ENCODE results near the gene ANKLE1.

The ANKLE1 gene

DNA sequence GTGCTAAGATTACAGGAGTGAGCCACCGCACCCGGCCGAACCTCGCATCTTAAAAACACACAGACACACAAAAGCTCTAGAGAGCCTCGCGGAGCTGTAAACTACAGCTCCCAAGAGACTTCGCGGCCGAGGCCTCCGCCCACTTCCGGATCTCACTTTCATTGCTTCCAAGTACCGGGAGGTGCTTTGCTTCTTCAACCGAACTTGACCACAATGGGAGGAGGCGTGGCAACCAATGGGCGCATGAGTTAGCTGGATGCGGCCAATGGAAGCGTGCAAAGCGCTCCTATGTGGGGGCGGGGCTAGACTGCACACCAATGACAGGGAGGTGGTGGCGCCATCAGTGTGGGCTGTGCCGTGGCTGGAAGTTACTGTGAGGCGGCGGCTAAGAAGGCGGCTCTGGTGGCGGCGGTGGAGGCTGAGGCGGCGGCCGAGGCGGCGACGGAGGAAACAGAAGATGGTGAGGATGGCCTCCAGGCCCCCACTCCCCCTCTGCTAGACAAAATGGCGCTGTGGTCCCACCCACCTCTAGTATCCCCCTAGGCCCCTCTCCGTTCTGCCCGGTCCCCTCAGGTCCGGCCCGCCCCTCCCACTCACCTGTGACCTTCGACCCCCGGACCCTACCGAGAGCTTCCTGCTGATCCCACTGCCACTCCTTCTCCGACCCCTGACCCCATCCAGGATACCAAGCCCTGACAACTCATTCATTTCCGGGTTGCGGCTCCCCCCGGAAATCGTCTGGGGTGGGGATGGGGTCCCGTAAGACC is 27.7 kb downstream of the ANKLE1 start, which contains the start of gene DDA1:
TSS of gene DDA1 (plus strand) at position 366 of the 767 bp plus-strand sequence. CDS start at position 458, 92 bp downstream.
- no peak for DNase-seq

DNA sequence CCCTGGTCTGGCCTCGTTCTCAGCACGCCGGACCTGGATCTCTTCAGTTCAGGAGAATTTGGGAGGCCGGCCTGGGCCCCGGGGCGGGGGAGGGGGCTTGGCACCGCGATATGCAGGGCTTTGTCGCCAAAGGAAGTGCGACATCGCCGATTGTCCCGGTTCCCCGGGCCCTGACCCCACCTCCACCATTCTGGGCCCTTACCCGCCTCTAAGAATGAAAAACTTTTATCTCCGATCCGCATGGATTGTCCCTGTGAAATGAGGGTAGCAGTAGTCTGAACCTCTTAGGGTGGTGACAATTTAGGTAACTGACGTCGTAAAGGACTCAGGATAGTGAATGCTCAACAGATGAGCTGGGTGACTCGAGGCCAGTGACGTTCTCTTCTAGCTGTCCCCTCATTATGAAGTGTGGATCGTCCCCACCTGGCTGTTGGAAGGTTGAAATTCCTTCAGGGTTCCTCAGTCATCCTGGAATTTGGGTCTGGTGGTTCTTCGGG is 28.3 kb downstream of the ANKLE1 start:
- no peak for DNase-seq

DNA sequence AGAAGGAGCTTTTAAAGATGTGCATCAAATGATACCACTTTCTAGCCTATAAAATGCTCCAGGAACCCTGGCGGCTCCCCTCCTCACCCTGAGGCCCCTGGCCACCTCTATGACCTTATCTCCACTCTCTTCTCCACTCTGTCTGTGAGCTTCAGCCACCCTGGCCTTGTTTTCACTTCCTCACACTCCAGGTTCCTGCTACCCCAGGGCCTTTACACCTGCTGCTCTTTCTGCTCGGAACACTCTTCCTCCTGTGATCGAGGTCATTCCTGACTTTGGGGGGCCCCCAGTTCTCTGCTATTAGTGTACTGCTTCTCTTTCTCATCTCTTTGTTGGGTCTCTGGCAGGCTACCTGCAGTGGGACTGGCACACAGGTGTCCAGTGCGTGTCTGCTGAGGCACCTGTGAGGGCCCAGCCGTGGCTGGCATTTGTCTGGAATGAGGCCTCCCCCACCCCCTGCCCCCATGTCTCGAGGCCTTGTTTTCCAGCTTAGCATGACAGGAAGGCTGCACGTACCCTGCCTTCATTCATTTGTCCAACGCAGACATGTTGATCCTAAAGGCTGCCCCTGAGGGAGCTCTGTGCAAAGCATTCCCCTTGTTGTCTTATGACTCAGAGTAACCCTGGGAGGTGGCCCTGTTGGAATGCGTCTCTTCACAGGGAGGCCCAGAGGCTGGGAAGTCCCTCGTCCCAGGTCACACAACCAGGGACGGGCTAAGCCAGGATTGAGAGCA is 29.9 kb downstream of the ANKLE1 start:
- DNase-seq: no peak

DNA sequence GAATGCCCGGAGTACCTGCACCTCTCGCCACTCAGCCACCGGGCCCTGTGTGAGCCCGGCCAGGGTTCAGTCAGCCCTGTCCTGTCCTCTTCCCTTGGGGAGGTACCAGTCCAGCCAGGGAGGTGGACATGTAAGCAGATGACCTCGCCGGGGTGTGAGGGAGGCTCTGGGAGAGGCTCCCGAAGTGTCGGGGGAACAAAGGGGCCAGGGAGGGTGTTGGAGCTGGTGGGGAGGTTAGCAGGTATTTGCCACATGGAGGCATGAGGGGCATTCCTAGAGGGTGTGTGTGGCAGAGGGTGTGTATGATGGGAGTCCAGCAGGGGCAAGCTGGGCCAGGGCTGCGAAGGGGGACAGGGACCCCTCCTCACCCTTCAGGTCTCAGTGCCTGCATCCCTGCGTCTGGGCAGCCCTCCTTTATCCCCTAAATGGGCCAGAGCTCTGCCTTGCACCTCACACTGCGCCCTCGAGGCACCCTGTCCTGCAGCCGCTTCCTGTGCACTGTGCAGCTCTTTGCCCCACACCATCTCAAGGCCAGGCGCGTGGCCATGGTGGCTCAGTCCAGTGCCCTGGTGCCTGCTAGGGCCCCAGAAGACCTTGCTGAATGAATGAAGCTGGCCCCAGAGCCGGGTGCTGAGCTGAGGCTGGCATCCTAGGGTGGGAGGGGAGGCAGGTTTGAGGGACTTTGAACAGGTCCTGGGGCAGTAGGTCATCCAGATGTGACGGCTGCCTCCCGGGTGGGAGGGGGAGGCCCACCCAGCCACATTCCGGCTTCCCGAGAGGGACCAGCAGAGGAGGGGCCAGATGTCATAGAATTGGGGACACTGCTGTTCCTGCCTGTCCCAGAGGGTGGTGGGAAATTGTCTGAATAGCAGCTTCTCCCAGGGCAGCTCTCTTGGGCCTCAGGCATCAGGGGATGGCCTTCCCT is 30.8 kb downstream of the ANKLE1 start:
- no peak for DNase-seq

DNA sequence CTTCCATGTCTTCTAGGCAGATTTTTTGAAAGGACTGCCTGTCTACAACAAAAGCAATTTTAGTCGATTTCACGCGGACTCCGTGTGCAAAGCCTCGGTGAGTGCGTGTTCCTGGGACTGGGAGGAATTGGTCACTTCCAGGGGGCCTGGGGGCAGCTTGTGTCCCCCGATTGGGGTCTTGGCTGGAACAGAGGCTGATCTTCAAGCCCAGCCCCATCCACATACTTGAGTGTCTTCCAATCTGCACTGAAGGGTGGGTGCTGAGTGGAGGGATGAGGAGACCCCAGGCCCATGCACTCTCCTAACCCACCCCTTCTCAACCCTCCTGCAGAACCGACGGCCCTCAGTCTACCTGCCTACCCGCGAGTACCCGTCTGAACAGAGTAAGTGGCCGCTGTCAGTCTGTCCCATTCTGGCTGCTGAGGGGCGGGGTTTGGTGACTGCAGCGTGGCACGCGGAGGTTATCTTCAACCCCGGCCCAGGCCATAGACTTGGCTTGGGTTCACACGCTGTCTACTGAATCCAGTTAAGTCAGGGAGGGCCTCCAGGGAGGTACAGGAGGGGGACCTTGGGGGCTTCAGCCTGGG is 32.4 kb downstream of the ANKLE1 start:
- no peak for DNase-seq

DNA sequence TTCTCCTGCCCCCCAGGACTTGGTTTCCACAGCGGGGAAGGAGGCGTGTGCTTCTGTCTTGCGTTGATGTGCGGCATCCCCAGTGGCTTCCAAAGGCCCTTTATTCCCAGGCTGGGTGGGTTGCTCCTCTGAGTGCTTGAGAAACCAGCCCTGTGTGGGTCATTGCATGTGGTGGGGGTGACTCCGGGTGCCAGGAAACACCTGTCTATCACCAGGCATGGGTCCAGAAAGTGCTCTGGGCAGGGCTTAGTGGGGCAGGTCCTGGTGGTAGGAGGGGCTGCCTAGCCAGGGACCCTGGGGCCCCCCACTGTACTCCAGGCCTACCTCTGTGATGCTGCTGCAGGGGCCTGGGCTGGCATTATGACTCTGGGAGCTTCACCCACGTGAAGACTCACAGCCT is 37.3 kb downstream of the ANKLE1 start:
- DNase-seq: no peak

DNA sequence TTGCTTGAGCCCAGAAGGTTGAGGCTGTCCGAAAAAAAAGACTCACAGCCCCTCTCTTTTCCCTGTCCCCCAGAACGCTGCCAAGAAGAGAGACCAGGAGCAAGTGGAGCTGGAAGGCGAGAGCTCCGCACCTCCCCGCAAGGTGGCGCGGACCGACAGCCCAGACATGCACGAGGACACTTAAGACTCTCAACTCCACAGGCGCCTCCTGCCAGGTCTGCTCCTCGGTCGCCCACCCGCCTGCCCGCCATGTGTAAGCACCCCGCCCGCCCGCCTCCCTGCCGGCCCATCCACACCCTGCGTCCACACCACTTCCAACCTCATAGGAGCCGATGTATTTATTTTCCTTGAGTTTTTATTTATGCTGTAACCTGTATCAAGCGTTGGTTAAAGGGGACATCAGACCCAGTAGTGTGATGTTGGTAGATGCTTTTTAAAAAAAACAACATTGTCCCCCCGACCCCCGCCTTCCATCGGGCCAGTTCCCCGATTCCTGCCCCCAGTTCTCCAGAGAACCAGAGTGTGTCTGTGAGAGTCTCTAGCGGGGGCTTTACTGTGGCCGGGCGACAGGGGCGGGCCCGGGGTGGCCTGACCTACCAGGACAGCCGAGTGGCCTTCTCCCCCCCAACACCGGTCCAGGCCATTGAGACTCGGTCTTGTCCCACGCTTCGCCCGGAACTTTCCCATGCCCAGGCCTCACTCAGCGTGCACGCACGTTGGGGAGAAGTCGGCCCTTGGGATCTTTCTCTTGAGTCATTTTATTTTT is 38.0 kb downstream of the ANKLE1 start:
- no peak for DNase-seq

DNA sequence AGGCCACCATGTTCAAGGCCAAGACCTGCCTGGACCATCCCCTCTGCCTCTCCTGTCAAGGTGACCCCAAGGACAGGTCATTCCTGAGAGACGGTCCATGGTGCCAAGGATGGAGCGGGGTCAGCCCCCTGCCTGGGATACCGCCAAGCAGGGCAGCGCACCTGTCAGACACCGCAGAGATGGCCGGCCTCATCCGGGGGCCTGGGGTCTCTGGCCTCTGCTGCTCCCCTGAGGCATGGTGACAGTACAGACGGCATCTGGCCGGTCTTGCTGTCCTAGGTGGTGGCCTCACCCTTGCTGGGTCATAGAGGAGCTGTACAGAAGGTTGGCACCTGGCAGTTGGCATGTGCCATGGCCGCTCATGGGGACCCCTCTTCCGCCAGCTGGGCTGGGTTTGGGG is 38.7 kb downstream of the ANKLE1 start:
- no peak for DNase-seq

DNA sequence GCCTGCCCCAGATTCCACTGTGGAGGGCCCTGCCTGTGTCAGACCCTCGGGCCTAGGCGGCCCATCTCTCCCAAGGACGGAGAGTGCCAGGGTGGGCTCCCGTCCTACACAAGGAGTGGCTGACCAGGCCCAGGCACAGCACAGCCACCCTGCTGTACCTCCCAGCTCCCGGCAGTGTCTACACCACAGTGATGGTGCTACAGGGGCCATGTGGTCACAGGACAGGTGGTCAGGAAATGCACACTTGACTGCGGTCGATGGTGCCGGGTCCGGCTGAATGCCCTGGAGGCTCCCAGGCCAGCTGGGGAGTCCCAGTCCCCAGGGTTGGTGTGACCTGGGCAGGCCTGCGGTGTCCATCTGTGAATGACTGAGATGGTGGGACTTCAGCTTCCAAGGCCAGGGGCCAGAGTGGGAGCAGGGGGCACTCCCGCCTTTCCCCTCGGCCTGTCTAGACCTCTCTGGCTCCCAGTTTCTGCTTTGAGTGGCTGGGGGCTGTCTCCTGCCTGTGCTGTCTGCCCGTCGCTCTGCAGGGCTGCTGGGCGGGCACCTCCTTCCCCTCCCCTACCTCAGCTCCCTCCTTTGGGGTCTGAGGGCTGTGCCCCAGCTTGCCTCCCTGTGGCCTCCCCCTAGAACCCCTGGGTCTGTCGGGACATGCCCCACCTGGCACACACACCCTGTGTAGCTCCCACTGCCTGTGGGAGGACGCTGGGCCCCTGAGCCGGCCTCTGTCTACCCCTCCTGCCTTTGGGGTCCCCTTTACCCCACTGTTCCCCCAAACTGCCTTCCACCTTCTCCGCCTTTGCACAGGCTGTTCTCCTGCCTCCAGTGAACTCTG is 40.2 kb downstream of the ANKLE1 start:
- DNase-seq: no peak

DNA sequence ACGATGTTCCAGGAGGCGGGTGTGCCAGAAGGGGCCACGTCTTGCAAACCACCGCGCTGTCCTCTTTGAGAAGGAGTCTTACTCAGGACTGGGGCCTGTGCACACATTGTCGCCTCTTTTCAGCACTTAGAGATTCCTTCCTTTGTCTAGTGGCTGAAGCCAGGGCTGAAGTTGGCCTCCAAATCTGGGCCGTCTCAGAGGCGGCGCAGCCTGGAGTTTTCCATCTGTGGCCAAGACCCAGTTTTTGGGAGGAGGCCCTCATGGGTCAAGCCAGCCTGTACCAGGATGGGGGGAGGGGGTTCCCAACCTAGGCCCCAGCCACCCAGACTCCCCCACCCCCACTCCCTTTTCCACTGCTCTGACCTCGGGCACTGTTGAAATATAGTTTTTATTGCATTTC is 41.2 kb downstream of the ANKLE1 start:
- DNase-seq: no peak

DNA sequence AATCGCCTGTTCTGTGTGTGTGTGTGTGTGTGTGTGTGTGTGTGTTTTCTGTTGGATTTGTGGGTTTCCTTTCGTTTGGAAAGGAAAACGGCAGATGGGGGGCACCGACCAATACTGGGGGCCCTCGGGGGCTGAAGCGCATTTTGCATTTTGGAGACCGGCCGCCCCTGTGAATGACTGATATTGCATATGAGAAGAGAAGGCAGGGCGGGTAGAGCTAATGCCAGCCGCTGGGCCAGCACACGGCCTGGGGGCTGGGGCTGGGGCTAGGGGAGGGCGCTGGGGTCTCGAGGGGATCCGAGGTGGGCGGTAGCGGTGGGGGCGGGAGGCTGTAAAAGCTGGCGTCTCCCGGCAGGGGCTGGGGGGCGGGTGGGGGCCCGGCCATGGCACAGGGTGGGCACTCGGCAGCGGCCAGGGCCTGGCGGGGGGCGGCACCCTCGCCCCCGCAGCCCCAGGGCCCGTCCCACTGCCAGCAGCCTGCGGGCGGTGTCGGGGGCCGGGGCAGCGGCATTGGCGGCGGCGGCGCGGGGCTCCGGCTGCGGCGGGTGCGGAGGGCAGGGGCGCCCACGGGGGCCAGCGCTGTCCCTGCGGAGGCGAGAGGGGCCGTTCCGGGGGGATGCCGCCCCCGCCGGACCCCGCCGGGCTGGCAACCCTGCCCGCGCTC is 41.7 kb downstream of the ANKLE1 start:
- no peak for DNase-seq

DNA sequence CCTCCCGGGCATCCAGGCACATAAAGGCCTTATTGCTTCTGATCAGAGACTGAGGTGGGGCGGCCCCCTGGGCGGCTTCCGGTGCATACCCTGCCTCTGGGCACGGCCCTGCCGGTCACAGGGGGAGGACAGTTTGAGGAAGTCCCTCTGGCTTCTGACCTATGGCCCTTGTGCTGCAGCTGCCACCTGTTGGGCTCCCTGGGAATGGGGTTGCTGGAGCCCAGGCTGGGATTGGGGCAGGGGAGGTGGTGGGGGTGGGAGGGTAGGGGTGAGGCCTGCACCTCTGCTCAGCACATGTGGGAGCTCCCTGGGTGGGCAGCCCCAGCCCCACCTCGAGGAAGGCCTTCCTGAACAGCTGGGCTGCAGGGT is 42.2 kb downstream of the ANKLE1 start:
- no peak for DNase-seq

DNA sequence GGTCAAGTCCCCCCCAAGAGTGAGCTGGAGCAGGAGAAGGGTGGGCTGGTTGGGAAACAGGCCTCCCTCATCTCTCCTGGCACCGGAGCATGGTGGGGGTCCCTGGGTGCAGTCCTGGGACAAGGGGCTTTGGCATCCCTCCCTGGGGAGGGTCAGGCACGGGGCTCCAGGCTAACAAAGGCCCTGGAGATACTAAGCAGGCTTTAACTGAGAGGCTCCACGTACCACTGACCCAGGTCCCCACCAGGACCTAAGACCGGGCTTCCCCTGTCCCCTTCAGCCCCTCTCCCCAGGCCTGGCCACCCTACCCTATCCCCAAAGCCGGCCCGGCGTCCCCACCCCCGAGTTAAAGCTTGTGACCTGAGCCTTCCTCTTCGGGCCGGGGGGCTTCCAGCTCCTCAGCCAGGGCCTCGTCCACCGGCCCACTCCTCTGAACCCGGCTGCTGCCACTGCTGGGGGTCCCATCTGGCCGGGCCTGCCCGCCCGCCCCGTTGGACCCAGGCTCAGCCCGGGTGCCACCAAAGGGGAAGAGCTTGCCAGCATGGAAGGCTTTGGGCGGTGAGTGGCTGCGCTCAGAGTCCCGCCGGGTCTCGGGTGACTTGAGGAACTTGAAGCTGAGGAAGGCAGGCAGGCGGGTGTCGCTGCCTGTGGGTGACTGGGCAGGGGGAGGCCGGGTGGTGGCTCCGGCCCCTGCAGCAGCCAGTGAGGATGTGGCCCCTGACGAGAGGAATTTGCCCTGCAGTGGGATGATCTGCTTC is 42.8 kb downstream of the ANKLE1 start:
- no peak for DNase-seq

DNA sequence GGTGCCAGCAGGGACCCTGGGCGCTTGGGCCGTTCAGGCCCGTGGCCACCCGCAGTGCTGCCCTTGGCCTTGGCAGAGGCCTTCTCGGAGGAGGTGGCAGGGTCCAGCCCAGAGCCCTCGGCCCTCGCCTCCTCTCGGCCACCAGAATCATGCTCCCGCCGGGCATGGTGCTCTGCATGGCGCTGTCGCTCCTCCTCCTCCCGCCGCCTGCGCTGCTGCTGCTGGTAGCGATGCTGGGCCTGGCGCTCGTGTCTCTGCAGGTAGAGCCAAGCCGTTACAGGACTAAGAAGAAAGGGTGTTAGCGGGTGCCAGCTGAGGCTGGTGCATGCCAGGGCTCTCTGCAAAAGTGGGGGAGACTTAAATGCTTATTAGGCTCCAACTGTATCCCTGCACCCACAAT is 43.4 kb downstream of the ANKLE1 start:
- no peak for DNase-seq

DNA sequence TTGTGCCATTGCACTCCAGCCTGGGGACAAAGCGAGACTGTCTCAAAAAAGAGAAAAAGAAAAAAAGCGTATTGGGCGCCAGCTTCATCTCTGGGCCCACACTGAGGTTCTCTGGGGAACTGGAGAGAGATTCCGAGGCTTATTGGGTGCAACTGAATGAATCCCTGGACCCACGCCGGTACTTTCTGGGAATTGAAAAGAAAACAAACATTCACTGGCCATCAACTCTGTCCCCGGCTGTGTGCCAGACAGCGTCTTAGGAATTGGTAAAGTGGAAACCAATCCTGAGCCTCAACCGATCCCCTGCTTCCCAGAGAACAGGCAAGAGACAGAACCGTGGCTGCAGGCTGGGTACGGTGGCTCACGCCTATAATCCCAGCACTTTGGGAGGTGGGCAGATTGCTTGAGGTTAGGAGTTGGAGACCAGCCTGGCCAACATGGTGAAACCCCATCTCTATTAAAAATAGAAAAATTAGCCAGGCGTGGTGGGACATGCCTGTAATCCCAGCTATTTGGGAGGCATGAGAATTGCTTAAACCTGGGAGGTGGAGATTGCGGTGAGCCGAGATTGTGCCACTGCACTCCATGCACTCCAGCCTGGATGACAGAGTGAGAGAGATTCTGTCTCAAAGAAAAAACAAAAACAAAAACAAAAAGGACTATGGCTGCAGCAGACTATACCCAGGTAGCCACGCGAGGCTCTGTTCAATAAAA is 44.3 kb downstream of the ANKLE1 start:
- no peak for DNase-seq

DNA sequence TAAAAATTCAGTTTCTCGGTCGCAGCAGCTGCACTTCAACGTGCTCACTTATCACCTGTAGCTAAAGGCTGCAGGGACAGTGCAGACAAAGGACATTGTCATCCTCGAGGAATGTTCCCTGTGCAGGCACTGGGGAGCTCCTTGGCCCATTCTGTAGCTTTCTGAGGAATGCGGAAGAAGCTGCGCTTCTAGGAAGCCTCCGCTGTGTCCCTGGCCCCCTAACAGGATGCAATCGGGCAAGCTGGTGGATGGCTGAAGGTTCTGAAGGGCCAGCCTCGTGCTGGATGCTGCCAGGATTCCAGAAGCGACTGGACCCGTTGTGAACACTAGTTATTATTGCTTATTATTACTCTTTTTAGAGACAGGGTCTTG is 44.9 kb downstream of the ANKLE1 start:
- DNase-seq: no peak

DNA sequence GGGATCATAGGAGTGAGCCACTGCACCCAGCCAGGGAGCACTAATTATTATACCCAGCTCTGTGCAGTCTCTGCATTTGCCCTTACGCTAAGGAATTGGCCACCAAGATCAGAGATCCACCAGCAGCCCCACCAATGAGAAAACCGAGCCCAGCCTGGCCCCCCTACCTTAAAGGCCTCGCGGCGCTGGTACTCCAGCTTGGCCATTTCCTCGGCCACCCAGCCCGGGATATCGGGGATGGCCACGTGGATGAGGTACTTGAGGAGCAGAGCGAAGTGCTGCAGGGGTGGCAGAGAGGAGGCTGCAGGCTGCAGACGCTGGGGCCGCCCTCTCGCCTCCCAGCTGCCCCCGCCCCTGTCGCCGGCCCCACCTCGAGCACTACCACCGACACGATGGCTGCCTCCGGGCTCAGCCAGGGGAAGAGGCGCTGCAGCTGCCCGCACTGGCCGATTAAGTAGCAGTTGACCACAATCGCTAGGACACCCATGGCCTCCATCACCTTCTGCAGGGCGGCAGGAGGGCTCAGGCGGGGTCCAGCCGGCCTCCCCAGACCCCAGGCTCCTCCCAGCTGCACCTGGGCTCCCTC is 45.5 kb downstream of the ANKLE1 start:
- no peak for DNase-seq

DNA sequence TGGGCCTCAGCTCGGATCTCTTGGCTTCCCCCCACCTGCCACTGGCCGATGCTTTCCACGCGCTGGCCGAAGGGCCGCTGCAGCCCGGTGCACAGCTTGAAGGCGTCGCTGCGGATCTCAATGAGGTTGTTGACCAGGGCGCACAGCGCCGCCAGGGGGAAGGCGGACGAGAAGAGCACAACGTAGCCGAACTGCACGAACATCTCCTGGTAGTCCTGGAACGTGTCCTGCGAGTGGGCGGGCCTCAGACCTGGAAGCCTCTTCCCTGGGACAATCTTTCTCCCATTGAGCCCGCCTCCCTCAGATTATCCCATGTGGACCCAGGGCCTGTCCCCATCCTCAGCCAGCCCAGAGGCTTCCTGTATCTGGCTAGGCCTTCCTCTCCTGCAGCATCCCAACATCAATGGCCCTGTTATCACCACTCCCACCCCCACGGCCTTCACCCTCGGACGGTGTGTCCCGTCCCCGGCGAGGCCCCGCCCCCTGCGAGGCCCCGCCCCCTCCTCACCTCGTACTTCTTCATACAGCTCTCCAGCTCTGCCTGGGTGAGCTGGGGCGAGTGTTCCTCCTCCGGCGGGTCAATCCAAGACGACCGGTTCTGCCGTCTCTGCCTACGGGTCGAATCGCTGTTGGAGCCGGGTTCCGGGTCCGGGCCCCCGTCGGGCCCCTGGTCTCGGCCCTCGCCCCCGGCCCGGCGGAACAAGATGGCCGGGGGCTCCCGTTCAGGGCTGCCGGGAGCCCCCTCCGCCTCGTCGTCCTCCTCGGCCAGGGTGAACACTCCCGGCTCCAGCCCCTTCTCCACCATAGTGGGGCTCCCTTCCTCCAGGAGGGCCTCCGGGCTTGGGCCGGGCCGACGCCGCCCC is 46.2 kb downstream of the ANKLE1 start:
- DNase-seq: no peak

Measured in cortex of kidney (tissue), 1 donor.